Prostate gland (tissue), 2 donors: ENCODE data around the gene ANKS4B. TPM values are rescaled to one million over a fixed set of nuclear protein-coding genes. Genes with fewer than 3 reads are reported as not detected.

Experiments
- DNase-seq: peaks from one replicate; pipeline ENCODE4 v3.0.0-alpha.2; 2019; ENCODE audit warnings: low spot score
- H3K27ac ChIP-seq, 2 donors: fragments of 200-600 bp; sonication (generic); 2 replicates each; pipeline ENCODE4 v1.5.1; 2017 to 2019
- H3K27me3 ChIP-seq: fragments of 200-600 bp; sonication (generic); replicated peaks from 2 replicates; pipeline ENCODE4 v1.5.1; 2019; ENCODE audit not compliant: insufficient read depth
- H3K36me3 ChIP-seq, 2 donors: fragments of 200-600 bp; sonication (generic); 1 replicate in 1 of 2; 2 replicates in 1 of 2; pipeline versions ENCODE4 v1.5.1 to v1.8.1; 2017 to 2019
- H3K4me1 ChIP-seq: fragments of 200-600 bp; sonication (generic); replicated peaks from 2 replicates; pipeline ENCODE4 v1.5.1; 2019
- H3K4me3 ChIP-seq, 2 donors: fragments of 200-600 bp; sonication (generic); 2 replicates each; pipeline ENCODE4 v1.5.1; 2017 to 2019
- H3K9me3 ChIP-seq: fragments of 200-600 bp; sonication (generic); 2 replicates; pipeline ENCODE4 v1.5.1; 2017
- CTCF ChIP-seq, 4 experiments: fragments of 200-600 bp in 2 of 4; fragments of 450-650 bp in 2 of 4; sonication (generic) in 2 of 4; IDR thresholded peaks; 1 replicate in 3 of 4; 2 replicates in 1 of 4; pipeline ENCODE4 v1.5.1; 2016 to 2019; ENCODE audit warnings: antibody characterized with exemption in 4 of 4, mild to moderate bottlenecking in 2 of 4, moderate library complexity in 2 of 4
- POLR2A ChIP-seq: fragments of 450-650 bp; IDR thresholded peaks from one replicate; pipeline ENCODE4 v1.6.1; 2016; ENCODE audit warnings: antibody characterized with exemption, mild to moderate bottlenecking
- POLR2AphosphoS5 ChIP-seq: sonication (generic); formaldehyde crosslinking; IDR thresholded peaks from one replicate; pipeline ENCODE4 v1.6.1; 2017; ENCODE audit warnings: antibody characterized with exemption
- WGBS: methylation state at CpG from one replicate; pipeline ENCODE4 v1.1.5; 2018; 5-methylcytosine and 5-hydroxymethylcytosine counted together
- intact Hi-C: fragments of 100-400 bp; cut with DNase I; formaldehyde crosslinking; loops from one replicate; pipeline ENCODE4 v1.14.2; 2022
- total RNA-seq, 2 donors: library from RNA; depleted of rRNA; stranded (reverse); fragments of >200 nt; gene quantifications; one replicate each; pipeline ENCODE4 v1.1.0, GENCODE V29; 2016

Gene ANKS4B
- total RNA-seq, 2 donors from 2014 or later = not detected

- Histone ChIP-seq H3K36me3 (no peaks in the 10 kb centered on the region), H3K27ac (peak overlapping the region; percentile 75 to 81), H3K9me3 (no peaks in the 10 kb centered on the region), H3K4me3 (peak overlapping the region; percentile 41 to 59), H3K27me3 (no peaks in the 10 kb centered on the region), H3K4me1 (no peaks in the 10 kb centered on the region)
- 2% methylated on average over 16 of the region's 17 CpGs for WGBS
- intact Hi-C loops = loop anchor here (2.0 to 10.0 kb wide), 3 partner anchors 117 to 1375 kb away; partner anchors contain the start of gene LDAF1
- DNase-seq = no peak
- no peak for TF ChIP-seq POLR2AphosphoS5
- TF ChIP-seq CTCF (IDR thresholded peaks at IDR 0.05) = no peak
- TF ChIP-seq POLR2A = no peak
Observed at GRCh38 chr16:21301895-21302291, 68.4 kb downstream of the ANKS4B start.

- intact Hi-C loops = loop anchor here (5.0 to 10.0 kb wide), 2 partner anchors 118 to 1375 kb away; no protein-coding TSS in a partner anchor
- TF ChIP-seq POLR2AphosphoS5 (no peak), CTCF (IDR thresholded peaks at IDR 0.05) (no peak), POLR2A (no peak)
- H3K4me3 ChIP-seq = no peak overlapping the region
Observed at GRCh38 chr16:21302454-21302853, 69.0 kb downstream of the ANKS4B start.

GRCh38 chr16:21302898-21303528 lies 69.5 kb downstream of the ANKS4B start:
- Histone ChIP-seq H3K27me3 (no peaks in the 10 kb centered on the region), H3K27ac (no peak overlapping the region), H3K4me3 (no peak overlapping the region), H3K36me3 (no peaks in the 10 kb centered on the region), H3K4me1 (no peaks in the 10 kb centered on the region), H3K9me3 (no peaks in the 10 kb centered on the region)
- WGBS = 62% methylated on average over 4 of the region's 4 CpGs
- TF ChIP-seq POLR2A (no peak), POLR2AphosphoS5 (no peak), CTCF (IDR thresholded peaks at IDR 0.05) (no peak)
- intact Hi-C loops = loop anchor here (5.0 to 10.0 kb wide), 2 partner anchors 118 to 1374 kb away; no protein-coding TSS in a partner anchor
- DNase-seq = no peak

More at GRCh38 chr16:21302454-21302853, 69.0 kb downstream of the ANKS4B start:
- 38% methylated on average over 3 of the region's 3 CpGs for WGBS
- H3K27me3 ChIP-seq = no peaks in the 10 kb centered on the region
- H3K9me3 ChIP-seq = no peaks in the 10 kb centered on the region
- no peak overlapping the region for H3K27ac ChIP-seq
- H3K4me1 ChIP-seq = no peaks in the 10 kb centered on the region
- no peak for DNase-seq
- H3K36me3 ChIP-seq = no peaks in the 10 kb centered on the region

Other genes with a start within 250 kb of the ANKS4B start
- gene DNAH3, start 82.9 kb upstream of the ANKS4B start, total RNA-seq = 1 to 10 TPM in 1 of 2 donors, under 1 TPM in 1; 0.09 to 8.0 TPM
- gene LDAF1, start 75.0 kb upstream of the ANKS4B start, total RNA-seq = 100 to 1,000 TPM in 1 of 2 donors, 10 to 100 TPM in 1; 97.5 to 180 TPM
- gene ZP2, start 22.1 kb upstream of the ANKS4B start, total RNA-seq = not detected
- 10 to 100 TPM; 44.3 to 59.5 TPM for gene CRYM, start 44.6 kb downstream of the ANKS4B start, total RNA-seq